ENCODE measurements around the gene PKLR. TPM values are rescaled to one million over a fixed set of nuclear protein-coding genes. Genes with fewer than 3 reads are reported as not detected.

PKLR gene
- total RNA-seq, 2 experiments from 2014 or later, result not detected

DNA sequence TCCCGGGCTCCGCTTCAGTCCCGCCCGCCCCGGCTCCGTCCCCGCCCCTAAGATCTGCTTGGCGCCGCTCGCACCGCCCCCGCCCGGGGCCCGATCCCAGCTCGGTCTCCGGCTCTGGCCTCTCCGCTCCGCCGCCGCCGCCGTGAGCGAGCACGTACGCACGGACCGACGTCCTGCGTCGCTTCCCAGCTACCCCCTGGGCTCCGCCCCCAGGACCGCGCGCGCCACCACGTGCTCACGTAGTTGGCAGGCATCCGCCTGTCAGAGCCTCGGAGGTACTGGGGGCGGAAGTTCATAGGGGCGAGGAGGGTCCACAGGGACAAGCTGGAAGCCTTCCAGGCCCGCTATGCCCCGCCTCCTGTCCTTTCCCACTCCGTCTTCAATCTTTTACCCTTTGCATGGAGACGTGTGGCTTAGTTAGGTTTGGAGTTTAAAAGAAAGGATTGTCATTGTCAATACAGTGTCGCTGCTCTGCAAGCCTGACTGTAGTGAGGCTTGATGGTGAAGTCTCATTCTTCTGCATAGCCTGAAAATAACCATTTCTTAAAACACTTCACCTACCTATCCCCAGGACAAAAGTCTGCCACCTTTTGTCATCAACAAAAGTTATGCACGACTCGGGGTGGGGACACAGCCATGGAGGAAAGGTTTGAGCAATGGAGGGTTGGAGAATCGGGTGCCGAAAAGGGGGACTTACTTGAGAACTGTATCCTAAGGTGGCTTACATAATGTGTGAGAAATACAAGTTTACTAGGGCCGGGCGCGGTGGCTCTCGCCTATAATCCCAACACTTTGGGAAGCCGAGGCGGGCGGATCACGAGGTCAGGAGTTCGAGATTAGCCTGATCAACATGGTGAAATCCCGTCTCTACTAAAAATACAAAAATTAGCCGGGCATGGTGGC, 27.6 kb downstream of the PKLR start, which contains the start of gene CLK2:
TSS of gene CLK2 (minus strand) at position 162 of the 903 bp plus-strand sequence. CDS start 2,527 bp downstream, outside the sequence.
- Mint-ChIP-seq H3K27ac (peak within 1 kb of the TSS; percentile 95), H3K4me3 (peak within 1 kb of the TSS; percentile 98), H3K27me3 (no peaks in the 10 kb centered on the region), H3K4me1 (peaks cover 47% of the 10 kb centered on the region), H3K36me3 (peaks cover 33% of the 10 kb centered on the region), H3K9me3 (ENCODE audit: low read depth) (no peaks in the 10 kb centered on the region)
- DNase-seq (peak; percentile 98), ATAC-seq (peak; percentile 88)
- CTCF ChIA-PET, result interaction anchor here (0.7 to 7.7 kb wide), 11 partner anchors 12 to 807 kb away, joined by 3 to 68 read pairs (median 3); partner anchors contain the start of gene FDPS

DNA sequence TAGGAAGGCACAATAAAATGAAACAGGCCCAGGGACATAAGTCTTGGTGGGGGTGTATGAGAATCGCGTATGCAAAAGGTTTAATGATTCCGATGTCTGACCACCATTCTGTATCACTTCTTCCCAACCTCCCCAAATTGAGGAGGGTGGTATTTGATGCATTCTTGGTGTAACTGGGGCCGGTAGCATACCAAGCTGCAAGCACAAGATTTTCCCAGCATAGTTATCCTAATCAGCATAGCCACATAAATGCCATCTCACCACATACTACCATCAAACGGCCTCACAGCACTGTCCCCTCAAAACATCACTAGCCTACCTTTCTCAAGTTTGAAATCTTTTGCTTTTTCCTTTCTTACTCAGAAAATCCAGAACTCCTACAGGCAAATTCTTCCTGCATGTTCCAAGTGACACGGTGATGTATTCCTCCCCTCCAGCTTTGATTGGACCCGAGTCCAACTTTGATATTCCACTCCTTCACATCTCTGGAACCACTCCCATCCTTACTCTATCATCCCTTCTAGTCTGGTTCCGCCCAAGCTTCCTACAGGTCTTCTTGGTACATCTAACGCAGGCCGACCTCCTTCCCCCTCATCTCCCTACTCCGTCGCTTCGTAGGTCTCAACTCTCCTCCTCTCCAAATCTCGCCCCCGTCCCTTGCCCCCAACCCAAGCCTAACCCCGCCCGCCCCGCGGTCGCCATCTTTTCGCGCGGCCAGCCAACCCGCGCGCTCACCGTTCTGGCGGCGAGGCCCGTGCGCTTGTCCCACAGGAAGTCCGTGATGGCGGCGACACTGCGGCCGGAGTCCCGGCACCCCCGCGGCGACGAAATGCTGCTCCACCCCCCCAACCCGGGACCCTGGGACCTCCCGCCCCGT, 28.5 kb downstream of the PKLR start:
- Mint-ChIP-seq H3K36me3 (peaks cover 42% of the 10 kb centered on the region), H3K9me3 (ENCODE audit: low read depth) (no peaks in the 10 kb centered on the region)

DNA sequence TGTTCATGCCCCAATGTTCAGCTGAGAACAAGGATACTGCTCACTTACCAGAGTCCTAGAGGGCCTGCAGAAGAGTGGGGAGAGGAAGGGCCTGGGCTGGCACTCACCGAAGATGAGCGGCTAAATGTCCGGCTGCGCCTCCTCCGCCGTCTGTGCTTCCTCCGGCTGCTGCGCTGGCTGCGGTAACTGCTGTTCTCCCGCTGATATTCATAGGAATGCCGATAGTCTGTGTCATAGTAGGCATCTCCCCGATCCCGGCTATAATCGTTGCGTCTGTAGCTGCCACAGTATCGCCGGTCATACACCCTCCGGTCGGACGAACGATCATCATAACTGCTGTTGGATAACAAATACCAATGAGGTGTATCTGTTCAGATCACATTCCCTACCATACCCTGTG, 31.9 kb downstream of the PKLR start:
- H3K4me3 Mint-ChIP-seq, result no peak overlapping the region
- no peaks in the 10 kb centered on the region for H3K9me3 Mint-ChIP-seq (ENCODE audit: low read depth)
- H3K27me3 Mint-ChIP-seq, result no peaks in the 10 kb centered on the region
- CTCF ChIA-PET, result interaction anchor here (0.6 to 6.1 kb wide), 2 partner anchors 18 to 439 kb away, joined by 3 to 49 read pairs; no protein-coding TSS in a partner anchor
- no peak overlapping the region for H3K27ac Mint-ChIP-seq
- DNase-seq (no peak), ATAC-seq (no peak)
- H3K36me3 Mint-ChIP-seq, result peaks cover 70% of the 10 kb centered on the region
- peaks cover 30% of the 10 kb centered on the region for H3K4me1 Mint-ChIP-seq

More for the DNA sequence above, 28.5 kb downstream of the PKLR start:
- Mint-ChIP-seq H3K27ac (peak overlapping the region; percentile 95), H3K4me1 (peaks cover 43% of the 10 kb centered on the region), H3K27me3 (no peaks in the 10 kb centered on the region), H3K4me3 (peak overlapping the region; percentile 98)
- ATAC-seq (peak; percentile 32), DNase-seq (no peak)
- CTCF ChIA-PET, result interaction anchor here (0.7 to 7.7 kb wide), 10 partner anchors 11 to 806 kb away, joined by 3 to 68 read pairs (median 3); partner anchors contain the start of genes ENTREP3 and FDPS

DNA sequence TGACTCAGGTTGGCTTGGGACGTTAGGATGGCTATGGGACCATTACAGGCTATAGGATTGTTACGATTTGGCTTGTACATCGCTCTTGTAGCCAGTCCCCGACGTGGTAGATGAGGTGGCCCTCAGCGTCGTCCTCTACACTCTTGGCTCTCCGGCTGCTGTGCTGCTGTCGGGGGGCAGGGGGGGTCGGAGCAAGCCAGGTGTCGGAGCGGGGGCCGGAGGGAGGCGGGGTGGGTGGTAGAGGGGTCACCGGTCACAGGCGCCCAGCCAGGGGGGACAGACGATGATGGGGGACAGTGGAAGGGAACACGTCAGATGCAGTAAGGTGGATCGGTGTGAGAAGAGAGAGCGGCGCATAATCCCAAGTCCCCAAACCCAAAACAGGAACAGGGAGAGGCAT, 32.6 kb downstream of the PKLR start:
- no peak overlapping the region for H3K27ac Mint-ChIP-seq
- peaks cover 75% of the 10 kb centered on the region for H3K36me3 Mint-ChIP-seq
- CTCF ChIA-PET, result interaction anchor here (6.1 kb wide), 1 partner anchor 17 kb away, joined by 49 read pairs; no protein-coding TSS in a partner anchor
- no peak for DNase-seq
- peaks cover 28% of the 10 kb centered on the region for H3K4me1 Mint-ChIP-seq
- H3K27me3 Mint-ChIP-seq, result no peaks in the 10 kb centered on the region
- no peak overlapping the region for H3K4me3 Mint-ChIP-seq
- ATAC-seq, result no peak
- no peaks in the 10 kb centered on the region for H3K9me3 Mint-ChIP-seq (ENCODE audit: low read depth)

DNA sequence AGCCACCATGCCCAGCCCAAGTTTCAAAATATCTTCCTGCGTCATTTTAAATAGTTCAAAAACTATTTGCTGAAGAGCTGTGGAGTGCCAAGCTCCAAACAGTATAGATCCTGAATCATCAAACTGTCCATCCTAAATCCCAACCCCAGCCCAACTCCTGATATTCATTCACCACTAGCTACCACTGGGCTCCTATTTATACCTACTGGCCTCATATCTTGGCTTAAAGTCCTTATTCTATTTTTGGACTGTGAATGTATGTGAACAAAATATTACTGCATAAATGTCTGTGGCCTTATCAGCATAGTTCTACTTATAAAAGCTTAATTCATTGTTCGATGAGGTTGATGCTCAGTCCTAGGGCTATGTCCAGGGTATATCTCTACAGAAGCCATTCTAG, 33.9 kb downstream of the PKLR start:
- Mint-ChIP-seq H3K36me3 (peaks cover 79% of the 10 kb centered on the region), H3K27ac (no peak overlapping the region), H3K9me3 (ENCODE audit: low read depth) (no peaks in the 10 kb centered on the region), H3K27me3 (no peaks in the 10 kb centered on the region), H3K4me3 (no peak overlapping the region), H3K4me1 (peaks cover 32% of the 10 kb centered on the region)
- no peak for ATAC-seq
- CTCF ChIA-PET, result interaction anchor here (1.2 to 6.1 kb wide), 2 partner anchors 16 to 55 kb away, joined by 4 to 49 read pairs; no protein-coding TSS in a partner anchor
- no peak for DNase-seq

DNA sequence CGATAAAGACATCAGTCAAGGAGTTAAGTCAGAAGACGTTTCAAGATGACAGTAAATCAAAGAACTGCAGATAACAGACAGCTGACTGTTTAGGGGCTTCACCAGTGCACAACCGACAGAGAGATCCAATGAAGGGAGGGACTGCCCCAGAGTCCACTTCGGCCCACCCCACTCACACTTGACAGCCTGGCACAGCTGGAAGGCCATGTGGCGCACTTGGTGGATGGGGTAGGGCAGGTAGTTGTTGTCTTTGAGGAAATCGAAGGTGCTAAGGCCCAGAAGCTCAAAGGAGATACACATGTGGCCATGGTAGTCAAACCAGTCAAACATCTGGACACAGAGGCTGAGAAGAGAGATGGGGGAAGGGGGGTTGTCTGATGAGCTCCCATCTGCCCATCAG, 34.7 kb downstream of the PKLR start:
- no peak overlapping the region for H3K27ac Mint-ChIP-seq
- H3K36me3 Mint-ChIP-seq, result peaks cover 78% of the 10 kb centered on the region

DNA sequence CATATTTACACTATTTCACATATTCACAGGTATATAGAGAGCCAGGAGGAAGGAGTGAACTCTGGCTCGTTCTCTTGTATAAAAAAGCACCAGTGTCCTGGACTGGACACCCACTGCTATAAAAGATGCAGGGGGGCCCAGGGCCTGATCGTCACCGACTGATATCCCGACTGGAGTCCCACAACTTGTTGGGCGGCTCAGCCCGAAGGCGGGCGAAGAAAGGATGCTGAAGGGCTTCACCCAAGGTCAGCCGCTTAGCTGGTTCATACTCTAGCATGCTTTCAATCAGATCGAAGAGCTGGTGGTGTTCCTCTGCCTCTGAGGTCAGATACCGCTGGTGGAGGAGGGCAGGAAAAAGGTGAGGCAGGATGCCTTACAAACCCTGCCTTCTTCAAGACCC, 38.2 kb downstream of the PKLR start:
- no peaks in the 10 kb centered on the region for H3K9me3 Mint-ChIP-seq (ENCODE audit: low read depth)
- peak overlapping the region; percentile 45 for H3K27ac Mint-ChIP-seq
- no peak for ATAC-seq
- no peak for DNase-seq
- H3K27me3 Mint-ChIP-seq, result no peaks in the 10 kb centered on the region
- no peak overlapping the region for H3K4me3 Mint-ChIP-seq
- peaks cover 39% of the 10 kb centered on the region for H3K4me1 Mint-ChIP-seq
- CTCF ChIA-PET, result interaction anchor here (1.0 to 6.1 kb wide), 4 partner anchors 12 to 329 kb away, joined by 3 to 49 read pairs (median 6); partner anchors contain the start of gene FDPS
- H3K36me3 Mint-ChIP-seq, result peaks cover 63% of the 10 kb centered on the region

More for the DNA sequence above, 34.7 kb downstream of the PKLR start:
- Mint-ChIP-seq H3K4me1 (peaks cover 30% of the 10 kb centered on the region), H3K9me3 (ENCODE audit: low read depth) (no peaks in the 10 kb centered on the region), H3K27me3 (no peaks in the 10 kb centered on the region), H3K4me3 (no peak overlapping the region)
- DNase-seq (no peak), ATAC-seq (no peak)
- CTCF ChIA-PET, result interaction anchor here (1.2 to 6.1 kb wide), 5 partner anchors 10 to 59 kb away, joined by 4 to 49 read pairs (median 4); no protein-coding TSS in a partner anchor

DNA sequence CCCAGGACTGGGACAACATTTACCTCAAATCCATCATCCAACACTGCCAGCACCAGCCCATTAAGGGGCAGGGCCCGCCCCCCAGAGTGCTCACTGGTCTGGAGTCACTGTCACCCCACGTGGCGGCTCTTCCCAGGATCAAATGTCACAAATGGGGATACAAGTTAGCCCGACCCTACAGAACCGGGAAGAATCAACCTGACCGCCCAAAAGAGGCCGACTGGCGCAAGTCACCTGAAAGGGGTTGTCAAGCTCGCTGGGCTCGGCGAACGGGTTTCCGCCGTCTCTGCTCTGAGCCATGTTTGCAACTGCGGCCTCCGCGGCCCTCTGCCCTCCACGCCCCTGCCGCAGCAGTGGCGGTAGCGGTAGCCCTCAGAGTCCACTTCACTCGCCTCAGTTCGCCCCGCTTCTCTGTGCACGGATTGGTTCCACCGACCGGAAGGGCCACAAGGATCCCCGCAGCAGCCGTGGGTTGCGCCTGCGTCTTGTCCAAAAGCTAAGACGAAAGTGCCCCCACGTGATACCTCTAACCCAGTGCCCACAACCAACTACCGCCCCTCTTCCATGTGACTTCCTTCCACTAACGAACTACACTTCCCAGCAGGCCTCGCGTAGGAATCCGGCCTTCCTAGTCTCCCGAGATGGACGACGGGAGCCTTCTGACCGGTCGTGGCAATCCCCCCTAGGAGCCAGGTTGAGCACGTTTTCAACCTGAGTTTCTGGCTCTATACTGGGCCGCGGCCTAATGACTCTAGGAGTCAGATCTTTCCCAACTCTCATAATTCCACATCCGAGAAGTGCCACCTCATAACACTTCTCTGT, 39.2 kb downstream of the PKLR start, which contains the start of gene SCAMP3:
TSS of gene SCAMP3 (minus strand) at position 509 of the 822 bp plus-strand sequence. CDS start at position 300, 209 bp downstream.
- Mint-ChIP-seq H3K9me3 (ENCODE audit: low read depth) (no peaks in the 10 kb centered on the region), H3K27ac (peak within 1 kb of the TSS; percentile 86), H3K27me3 (no peaks in the 10 kb centered on the region), H3K4me3 (peak within 1 kb of the TSS; percentile 95), H3K4me1 (peaks cover 39% of the 10 kb centered on the region), H3K36me3 (peaks cover 60% of the 10 kb centered on the region)
- peak; percentile 95 for DNase-seq
- CTCF ChIA-PET, result interaction anchor here (0.9 to 4.7 kb wide), 9 partner anchors 9 to 89 kb away, joined by 3 to 97 read pairs (median 4); partner anchors contain the start of genes CLK2, FDPS and KRTCAP2
- peak; percentile 97 for ATAC-seq

DNA sequence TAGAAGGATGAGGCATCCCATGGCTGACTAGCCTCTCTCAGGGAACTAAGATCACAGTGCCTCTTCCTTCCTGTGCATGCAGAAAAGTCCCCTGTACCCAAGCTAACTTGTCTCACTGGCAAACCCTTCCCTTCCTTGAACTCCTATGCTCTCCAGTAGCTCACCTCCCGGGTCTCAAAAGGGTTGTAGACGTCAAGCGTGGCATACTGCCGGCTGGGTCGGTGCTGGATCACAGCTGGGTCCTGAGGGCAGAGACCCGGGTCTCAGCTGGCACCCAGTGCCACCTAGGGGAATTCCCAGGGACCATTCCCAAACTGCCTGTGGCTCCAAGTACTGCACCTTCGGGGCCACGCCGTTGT, 39.8 kb downstream of the PKLR start:
- Mint-ChIP-seq H3K27me3 (no peaks in the 10 kb centered on the region), H3K36me3 (peaks cover 57% of the 10 kb centered on the region), H3K4me3 (peak overlapping the region; percentile 95), H3K4me1 (peaks cover 39% of the 10 kb centered on the region), H3K9me3 (ENCODE audit: low read depth) (no peaks in the 10 kb centered on the region), H3K27ac (peak overlapping the region; percentile 86)
- CTCF ChIA-PET, result interaction anchor here (0.9 to 4.7 kb wide), 9 partner anchors 10 to 88 kb away, joined by 3 to 97 read pairs (median 4); partner anchors contain the start of genes CLK2, FDPS and KRTCAP2
- ATAC-seq (peak; percentile 13), DNase-seq (peak; percentile 55)

DNA sequence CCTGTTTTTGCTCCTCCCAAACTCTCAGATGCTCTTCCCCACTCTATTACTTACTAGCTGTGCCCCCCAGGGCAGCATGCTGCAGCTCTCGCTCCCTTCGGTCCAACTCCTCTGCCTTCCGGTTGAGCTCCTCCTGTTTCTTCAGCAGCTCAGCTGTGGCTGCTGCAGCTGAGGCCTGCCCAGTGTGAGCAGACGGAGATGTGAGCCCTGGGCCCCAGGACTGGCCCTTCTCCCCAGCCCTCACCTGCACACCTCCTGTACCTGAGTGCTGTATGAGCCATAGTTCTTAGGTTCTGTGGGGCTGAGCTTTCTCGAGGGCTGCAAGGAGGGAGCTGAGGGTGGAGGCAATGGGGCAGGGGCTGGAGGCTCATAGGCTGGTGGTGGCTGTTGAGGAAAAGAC, 41.0 kb downstream of the PKLR start:
- Mint-ChIP-seq H3K9me3 (ENCODE audit: low read depth) (no peaks in the 10 kb centered on the region), H3K4me3 (peak overlapping the region; percentile 95), H3K27ac (no peak overlapping the region), H3K27me3 (no peaks in the 10 kb centered on the region), H3K4me1 (peaks cover 42% of the 10 kb centered on the region), H3K36me3 (peaks cover 47% of the 10 kb centered on the region)
- no peak for ATAC-seq
- CTCF ChIA-PET, result interaction anchor here (1.0 to 4.7 kb wide), 4 partner anchors 11 to 87 kb away, joined by 3 to 97 read pairs (median 10); partner anchors contain the start of genes CLK2 and KRTCAP2
- DNase-seq, result no peak

DNA sequence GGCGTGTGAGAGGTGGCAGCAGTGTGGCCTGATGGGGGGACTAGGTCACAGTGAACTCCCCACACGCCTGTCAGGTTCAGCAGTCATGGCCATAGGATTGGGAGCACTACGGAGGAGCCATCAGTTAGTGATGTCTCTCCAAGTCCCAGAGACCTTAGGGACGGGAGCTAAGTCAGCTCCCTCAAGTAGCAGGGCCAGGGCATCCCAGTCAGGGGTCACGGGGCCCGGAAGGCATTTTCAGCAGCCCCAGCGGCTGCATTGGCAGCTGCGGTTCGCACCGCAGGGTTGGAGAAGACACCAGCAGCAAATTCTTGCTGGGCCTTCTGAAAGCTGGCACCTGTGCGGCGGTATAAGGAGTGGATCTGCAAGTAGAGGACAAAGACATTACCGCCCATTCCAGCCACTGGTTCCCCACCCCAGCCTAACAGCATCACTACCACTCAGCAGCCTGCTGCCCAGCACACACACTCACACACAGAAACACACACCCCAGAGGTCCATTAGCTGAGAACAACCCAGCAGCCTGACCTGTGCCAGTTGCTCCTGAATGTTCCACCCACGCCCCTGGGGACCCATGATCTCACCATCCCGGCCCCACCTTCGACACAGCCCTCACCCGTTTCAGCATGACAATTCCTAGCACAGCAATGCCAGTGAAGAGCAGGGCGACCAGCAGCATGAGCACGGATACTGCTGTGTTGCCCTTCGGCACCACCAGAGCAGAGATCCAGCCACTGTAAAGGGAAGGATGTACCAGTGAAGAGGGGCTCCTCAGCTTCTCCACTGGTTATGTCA, 45.0 kb downstream of the PKLR start:
- Mint-ChIP-seq H3K9me3 (ENCODE audit: low read depth) (no peaks in the 10 kb centered on the region), H3K4me3 (peak overlapping the region; percentile 71), H3K27ac (no peak overlapping the region), H3K36me3 (peaks cover 20% of the 10 kb centered on the region), H3K4me1 (peaks cover 34% of the 10 kb centered on the region), H3K27me3 (no peaks in the 10 kb centered on the region)
- no peak for ATAC-seq
- CTCF ChIA-PET, result interaction anchor here (3.4 kb wide), 1 partner anchor 67 kb away, joined by 12 read pairs; no protein-coding TSS in a partner anchor
- no peak for DNase-seq
